Mesothelial cell of epicardium (in vitro differentiated cells): ENCODE results near the gene EPHB6. TPM values are rescaled to one million over a fixed set of nuclear protein-coding genes. Genes with fewer than 3 reads are reported as not detected.

Experiments
- DNase-seq, 2 experiments: peaks; one replicate each; pipeline ENCODE4 v3.0.0; 2021; ENCODE audit warnings: low spot score in 2 of 2; ENCODE audit not compliant: unreplicated experiment in 2 of 2
- H3K27ac Mint-ChIP-seq: 2 replicates; pipeline ENCODE4 v1.8.0; 2021; ENCODE audit warnings: mixed read lengths
- H3K27me3 Mint-ChIP-seq: 2 replicates; pipeline ENCODE4 v1.8.0; 2021; ENCODE audit warnings: low read depth, mixed read lengths
- H3K36me3 Mint-ChIP-seq: 2 replicates; pipeline ENCODE4 v1.8.0; 2021; ENCODE audit warnings: mixed read lengths
- H3K4me1 Mint-ChIP-seq: 2 replicates; pipeline ENCODE4 v1.8.0; 2021; ENCODE audit warnings: mixed read lengths
- H3K4me3 Mint-ChIP-seq: 2 replicates; pipeline ENCODE4 v1.8.0; 2021; ENCODE audit warnings: mild to moderate bottlenecking, moderate library complexity, mixed read lengths
- H3K9me3 Mint-ChIP-seq: 2 replicates; pipeline ENCODE4 v1.8.0; 2021; ENCODE audit warnings: mixed read lengths
- total RNA-seq: library from RNA; stranded (reverse); gene quantifications from 3 replicates; pipeline ENCODE4 v1.2.1, GENCODE V29; 2021
- TF ChIP-seq, protein P1 (sequence below): fragments of 200-600 bp; sonication (generic); IDR thresholded peaks from one replicate; pipeline ENCODE4 v1.5.0; 2021; ENCODE audit warnings: antibody characterized with exemption; ENCODE audit not compliant: unreplicated experiment

Gene EPHB6
- total RNA-seq, 1 donor from 2014 or later = 28.0 TPM

DNA sequence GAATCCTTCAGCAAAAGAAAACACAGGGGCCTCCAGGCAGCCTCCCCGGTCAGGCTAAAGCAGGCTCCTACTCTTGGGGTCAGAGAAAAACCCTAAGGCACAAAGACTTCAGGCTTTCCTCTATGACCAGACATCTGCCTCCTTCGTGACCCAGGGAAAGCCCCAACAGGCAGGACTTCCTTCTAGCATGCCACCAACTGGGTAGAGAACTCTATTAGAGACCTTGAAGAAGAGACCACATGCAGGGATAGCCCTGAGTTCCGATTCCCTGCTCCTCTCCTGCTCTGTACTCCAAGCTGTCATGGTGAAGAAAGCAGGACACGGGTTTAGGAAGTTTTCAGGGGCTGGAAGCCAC is 29.4 kb downstream of the EPHB6 start:
- Mint-ChIP-seq H3K27ac (no peak overlapping the region), H3K4me3 (no peak overlapping the region), H3K27me3 (peaks cover 1% of the 10 kb centered on the region), H3K9me3 (no peaks in the 10 kb centered on the region), H3K4me1 (peaks cover 26% of the 10 kb centered on the region), H3K36me3 (no peaks in the 10 kb centered on the region)
- no peak for DNase-seq
- TF ChIP-seq, protein P1, sequence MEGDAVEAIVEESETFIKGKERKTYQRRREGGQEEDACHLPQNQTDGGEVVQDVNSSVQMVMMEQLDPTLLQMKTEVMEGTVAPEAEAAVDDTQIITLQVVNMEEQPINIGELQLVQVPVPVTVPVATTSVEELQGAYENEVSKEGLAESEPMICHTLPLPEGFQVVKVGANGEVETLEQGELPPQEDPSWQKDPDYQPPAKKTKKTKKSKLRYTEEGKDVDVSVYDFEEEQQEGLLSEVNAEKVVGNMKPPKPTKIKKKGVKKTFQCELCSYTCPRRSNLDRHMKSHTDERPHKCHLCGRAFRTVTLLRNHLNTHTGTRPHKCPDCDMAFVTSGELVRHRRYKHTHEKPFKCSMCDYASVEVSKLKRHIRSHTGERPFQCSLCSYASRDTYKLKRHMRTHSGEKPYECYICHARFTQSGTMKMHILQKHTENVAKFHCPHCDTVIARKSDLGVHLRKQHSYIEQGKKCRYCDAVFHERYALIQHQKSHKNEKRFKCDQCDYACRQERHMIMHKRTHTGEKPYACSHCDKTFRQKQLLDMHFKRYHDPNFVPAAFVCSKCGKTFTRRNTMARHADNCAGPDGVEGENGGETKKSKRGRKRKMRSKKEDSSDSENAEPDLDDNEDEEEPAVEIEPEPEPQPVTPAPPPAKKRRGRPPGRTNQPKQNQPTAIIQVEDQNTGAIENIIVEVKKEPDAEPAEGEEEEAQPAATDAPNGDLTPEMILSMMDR = no peak

- Mint-ChIP-seq H3K4me1 (peaks cover 26% of the 10 kb centered on the region), H3K9me3 (no peaks in the 10 kb centered on the region), H3K36me3 (no peaks in the 10 kb centered on the region), H3K27ac (peak within 1 kb of the TSS; percentile 10), H3K27me3 (peaks cover 1% of the 10 kb centered on the region), H3K4me3 (peak within 1 kb of the TSS; percentile 66)
- DNase-seq = peak in 1 of 2 experiments; percentile 48
- TF ChIP-seq, protein P1 = no peak
Observed at GRCh38 chr7:142885311-142886230, 30.7 kb downstream of the EPHB6 start, which contains the start of gene TRPV6. Gene TRPV6, minus strand, starts transcription at chr7:142885745.

DNA sequence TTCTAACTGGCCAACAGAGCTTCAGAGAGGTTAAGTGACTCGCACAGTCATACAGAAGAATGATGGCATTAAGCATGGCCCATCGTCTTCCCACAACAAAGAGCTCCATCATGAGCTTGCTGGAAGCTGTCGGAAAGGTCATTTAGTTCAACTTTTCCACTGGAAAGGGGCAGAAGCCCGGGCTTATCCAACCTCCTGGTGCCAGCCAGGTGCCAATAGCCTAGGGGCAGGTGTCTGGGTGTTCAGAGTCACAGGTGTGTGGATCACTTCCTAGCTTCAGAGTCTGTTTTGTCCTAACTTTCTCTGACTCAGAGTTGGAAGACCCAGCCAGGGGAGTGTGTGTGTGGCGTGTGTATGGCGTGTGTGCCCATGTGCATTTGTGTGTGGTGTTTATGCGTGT is 32.0 kb downstream of the EPHB6 start:
- no peaks in the 10 kb centered on the region for H3K9me3 Mint-ChIP-seq
- TF ChIP-seq, protein P1 = no peak
- no peak for DNase-seq

GRCh38 chr7:142887282-142888015 is 32.6 kb downstream of the EPHB6 start:
- TF ChIP-seq, protein P1 = no peak
- Mint-ChIP-seq H3K27me3 (peaks cover 3% of the 10 kb centered on the region), H3K4me1 (peaks cover 17% of the 10 kb centered on the region), H3K36me3 (no peaks in the 10 kb centered on the region), H3K27ac (no peak overlapping the region), H3K9me3 (no peaks in the 10 kb centered on the region), H3K4me3 (no peak overlapping the region)
- no peak for DNase-seq

More for the DNA sequence above, 32.0 kb downstream of the EPHB6 start:
- H3K4me3 Mint-ChIP-seq = no peak overlapping the region
- no peak overlapping the region for H3K27ac Mint-ChIP-seq
- no peaks in the 10 kb centered on the region for H3K36me3 Mint-ChIP-seq
- H3K27me3 Mint-ChIP-seq = peaks cover 2% of the 10 kb centered on the region
- H3K4me1 Mint-ChIP-seq = peaks cover 22% of the 10 kb centered on the region

DNA sequence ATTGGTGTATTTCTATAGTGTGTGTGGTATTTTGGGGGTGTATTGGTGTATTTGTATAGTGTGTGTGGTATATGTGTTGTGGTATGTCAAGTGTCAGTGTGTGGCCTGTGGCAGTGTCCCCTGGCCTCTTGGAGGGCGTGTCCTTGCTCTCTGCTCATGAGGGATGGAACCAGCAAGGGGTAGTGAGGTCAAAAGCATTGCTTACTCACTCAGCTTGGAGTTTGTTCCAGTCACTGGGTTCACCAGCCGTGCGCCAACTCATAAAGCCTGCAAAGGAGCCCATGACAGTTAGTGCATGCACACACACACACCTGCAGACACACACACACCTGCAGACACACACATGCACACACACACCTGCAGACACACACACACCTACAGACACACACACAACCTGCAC is 34.9 kb downstream of the EPHB6 start:
- Mint-ChIP-seq H3K36me3 (no peaks in the 10 kb centered on the region), H3K27me3 (peaks cover 3% of the 10 kb centered on the region)
- TF ChIP-seq, protein P1 = no peak

More for the DNA sequence above, 34.9 kb downstream of the EPHB6 start:
- Mint-ChIP-seq H3K9me3 (no peaks in the 10 kb centered on the region), H3K27ac (no peak overlapping the region), H3K4me1 (peaks cover 10% of the 10 kb centered on the region), H3K4me3 (no peak overlapping the region)
- no peak for DNase-seq
